Lower lobe of right lung (tissue), 2 donors: Measurements from ENCODE around the gene UNC13D. TPM values are rescaled to one million over a fixed set of nuclear protein-coding genes. Genes with fewer than 3 reads are reported as not detected.
A peak's percentile ranks its signal among the peaks of the same experiment; 100 is the strongest.

Experiments
- ATAC-seq, 2 donors: fragments of 200-7000 bp; cut with Tn5 transposase; one replicate each; pipeline ENCODE4 v1.9.1; 2020 to 2022; ENCODE audit warnings: mild to moderate bottlenecking in 2 of 2, moderate library complexity in 2 of 2
- DNase-seq: peaks from one replicate; pipeline ENCODE4 v3.0.0-alpha.2; 2020
- H3K27ac ChIP-seq: fragments of 200-600 bp; one replicate; pipeline ENCODE4 v1.8.0; 2022
- H3K27me3 ChIP-seq: fragments of 200-600 bp; one replicate; pipeline ENCODE4 v1.8.0; 2022; ENCODE audit warnings: low read depth
- H3K36me3 ChIP-seq: fragments of 200-600 bp; one replicate; pipeline ENCODE4 v1.8.0; 2022; ENCODE audit warnings: mild to moderate bottlenecking
- H3K4me1 ChIP-seq: fragments of 200-600 bp; one replicate; pipeline ENCODE4 v1.8.0; 2022
- H3K4me3 ChIP-seq: fragments of 200-600 bp; one replicate; pipeline ENCODE4 v1.8.0; 2022; ENCODE audit warnings: mild to moderate bottlenecking
- H3K9me3 ChIP-seq: fragments of 200-600 bp; one replicate; pipeline ENCODE4 v1.8.0; 2022
- CTCF ChIP-seq: fragments of 200-600 bp; IDR thresholded peaks from one replicate; pipeline ENCODE4 v1.8.0; 2022; ENCODE audit warnings: antibody characterized with exemption, mild to moderate bottlenecking
- intact Hi-C: fragments of 100-400 bp; cut with DNase I; formaldehyde crosslinking; loops from one replicate; pipeline ENCODE4 v1.11.0; 2022
- total RNA-seq: library from RNA; stranded (reverse); fragmentation: NEBNext Ultra II Directional; extraction: Animal tissue kit (Norgen Biotek cat#: 25700); gene quantifications from one replicate; pipeline ENCODE4 v1.2.1, GENCODE V29; 2021
- donor health status: DM: no; HTN: yes; CAD: no; lungs with severe emphysema.

Gene UNC13D
- total RNA-seq, 1 donor from 2014 or later, result 118 TPM

- no peaks in the 10 kb centered on the region for H3K9me3 ChIP-seq
- DNase-seq (peak; percentile 98), ATAC-seq (peak; percentile 94 to 95)
- peaks cover 45% of the 10 kb centered on the region for H3K4me1 ChIP-seq
- intact Hi-C loops, result no loop called here
- no peak for TF ChIP-seq CTCF
- H3K4me3 ChIP-seq, result peak within 1 kb of the TSS; percentile 59
- no peaks in the 10 kb centered on the region for H3K27me3 ChIP-seq
- no peaks in the 10 kb centered on the region for H3K36me3 ChIP-seq
- peak within 1 kb of the TSS; percentile 97 for H3K27ac ChIP-seq
Measured at GRCh38 chr17:75784473-75785015, 59.7 kb downstream of the UNC13D start, which contains the start of gene UNK. Gene UNK (plus strand): TSS chr17:75784806. CDS start chr17:75784881, 75 bp downstream.

- ATAC-seq (peak in 1 of 2 donors; percentile 0), DNase-seq (peak; percentile 61)
- H3K4me1 ChIP-seq, result peaks cover 45% of the 10 kb centered on the region
- peaks cover 1% of the 10 kb centered on the region for H3K36me3 ChIP-seq
- no peak for TF ChIP-seq CTCF
- H3K4me3 ChIP-seq, result peak overlapping the region; percentile 59
- peak overlapping the region; percentile 97 for H3K27ac ChIP-seq
- H3K9me3 ChIP-seq, result no peaks in the 10 kb centered on the region
- no peaks in the 10 kb centered on the region for H3K27me3 ChIP-seq
- intact Hi-C loops, result no loop called here
Measured at GRCh38 chr17:75783803-75784472, 60.3 kb downstream of the UNC13D start.

- no peak for DNase-seq
- Histone ChIP-seq H3K27ac (peak overlapping the region; percentile 97), H3K27me3 (no peaks in the 10 kb centered on the region), H3K9me3 (no peaks in the 10 kb centered on the region), H3K36me3 (peaks cover 8% of the 10 kb centered on the region), H3K4me3 (peak overlapping the region; percentile 59), H3K4me1 (peaks cover 45% of the 10 kb centered on the region)
- TF ChIP-seq CTCF, result peak; percentile 66
- ATAC-seq, result no peak
- intact Hi-C loops, result no loop called here
Measured at GRCh38 chr17:75783069-75783783, 61.0 kb downstream of the UNC13D start.

- no peaks in the 10 kb centered on the region for H3K27me3 ChIP-seq
- peak overlapping the region; percentile 98 for H3K27ac ChIP-seq
- H3K4me3 ChIP-seq, result no peak overlapping the region
- intact Hi-C loops, result no loop called here
- H3K4me1 ChIP-seq, result peaks cover 48% of the 10 kb centered on the region
- DNase-seq (no peak), ATAC-seq (no peak)
- TF ChIP-seq CTCF, result no peak
- H3K36me3 ChIP-seq, result peaks cover 36% of the 10 kb centered on the region
- no peaks in the 10 kb centered on the region for H3K9me3 ChIP-seq
Measured at GRCh38 chr17:75779987-75780889, 64.0 kb downstream of the UNC13D start.
